Activated CD8-positive, alpha-beta T cell treated with anti-CD3 and anti-CD28 coated beads, Interleukin-2, amount 10 ng/mL, durations not matched to agents 7 days and 5 days (primary cell): ENCODE results near the gene B3GNT7. TPM values are rescaled to one million over a fixed set of nuclear protein-coding genes. Genes with fewer than 3 reads are reported as not detected.
"Not testable (repeated sequence)": the region's sequence is repeated elsewhere in the genome, so short reads cannot be mapped to it uniquely, and the experiment has no call there.

ENCODE experiments used
- ATAC-seq: fragments of 150-1000 bp; cut with Tn5 transposase; one replicate; pipeline ENCODE4 v1.10.0; 2021; ENCODE audit warnings: moderate library complexity
- CTCF ChIA-PET: fragments of 350-600 bp; sonication (Branson Sonifier 250); formaldehyde crosslinking; loops from one replicate; lab custom pipeline; 2021; ENCODE audit warnings: antibody characterized with exemption; lab: Charles Lee
- POLR2A ChIA-PET: fragments of 350-600 bp; sonication (Branson Sonifier 250); formaldehyde crosslinking; loops from one replicate; lab custom pipeline; 2021; ENCODE audit warnings: antibody characterized with exemption; lab: Charles Lee
- DNase-seq: peaks from one replicate; pipeline ENCODE4 v3.0.0-alpha.2; 2020
- H3K27ac Mint-ChIP-seq: one replicate; pipeline ENCODE4 v1.8.0; 2021; ENCODE audit warnings: mild to moderate bottlenecking, mixed read lengths
- H3K27me3 Mint-ChIP-seq: one replicate; pipeline ENCODE4 v1.8.0; 2021; ENCODE audit warnings: low read depth, mixed read lengths
- H3K36me3 Mint-ChIP-seq: one replicate; pipeline ENCODE4 v1.8.0; 2021; ENCODE audit warnings: low read depth, mixed read lengths
- H3K4me1 Mint-ChIP-seq: one replicate; pipeline ENCODE4 v1.8.0; 2021; ENCODE audit warnings: low read depth, mixed read lengths
- H3K4me3 Mint-ChIP-seq: one replicate; pipeline ENCODE4 v1.8.0; 2021; ENCODE audit warnings: mild to moderate bottlenecking, mixed read lengths
- H3K9me3 Mint-ChIP-seq: one replicate; pipeline ENCODE4 v1.8.0; 2022; ENCODE audit warnings: mixed read lengths; ENCODE audit not compliant: insufficient read depth
- total RNA-seq, 2 experiments: library from RNA; stranded (reverse); gene quantifications; one replicate each; pipeline ENCODE4 v1.2.3, GENCODE V29; 2021

B3GNT7 gene
- total RNA-seq, 2 experiments from 2014 or later, result 0.26 to 0.34 TPM

DNA sequence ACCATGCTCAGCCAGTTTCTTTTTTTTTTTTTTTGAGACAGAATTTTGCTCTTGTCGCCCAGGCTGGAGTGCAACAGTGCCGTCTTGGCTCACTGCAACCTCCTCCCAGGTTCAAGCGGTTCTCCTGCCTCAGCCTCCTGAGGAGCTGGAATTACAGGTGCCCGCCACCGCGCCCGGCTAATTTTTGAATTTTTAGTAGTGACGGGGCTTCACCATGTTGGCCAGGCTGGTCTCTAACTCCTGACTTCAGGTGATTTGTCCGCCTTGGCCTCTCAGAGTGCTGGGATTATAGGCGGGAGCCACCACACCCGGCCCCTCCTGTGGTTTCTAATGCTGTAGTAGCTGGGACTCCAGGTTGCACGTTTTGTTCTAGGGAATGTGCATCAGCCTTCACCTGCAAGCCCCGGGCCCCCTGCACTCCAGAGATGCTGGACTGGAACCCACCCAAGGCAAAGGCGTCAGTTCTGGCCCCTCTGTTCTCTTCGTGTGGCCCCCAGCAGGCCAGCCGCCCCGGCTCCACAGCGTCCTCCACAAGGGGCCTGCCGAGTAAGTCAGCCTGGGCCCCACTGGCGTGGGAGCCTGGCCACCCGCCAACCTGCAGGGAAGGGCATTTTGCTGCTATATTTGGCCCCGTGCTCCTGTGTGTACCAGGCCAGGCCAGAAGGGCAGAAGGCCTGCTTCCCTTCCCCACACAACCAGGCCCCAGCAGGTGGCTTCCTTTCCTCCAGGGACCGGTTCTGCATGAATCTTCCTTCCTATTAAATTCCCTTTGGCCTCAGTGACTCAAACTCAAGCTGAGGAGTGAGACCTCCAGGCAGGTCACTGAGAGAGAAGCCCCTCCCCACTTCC is 25.7 kb upstream of the B3GNT7 start:
- H3K27ac Mint-ChIP-seq, result no peak overlapping the region
- CTCF ChIA-PET, result no interaction called here
- no peak overlapping the region for H3K4me3 Mint-ChIP-seq
- no peaks in the 10 kb centered on the region for H3K36me3 Mint-ChIP-seq
- ATAC-seq (no peak), DNase-seq (no peak)
- POLR2A ChIA-PET, result no interaction called here
- no peaks in the 10 kb centered on the region for H3K27me3 Mint-ChIP-seq
- no peaks in the 10 kb centered on the region for H3K9me3 Mint-ChIP-seq
- H3K4me1 Mint-ChIP-seq, result no peaks in the 10 kb centered on the region

DNA sequence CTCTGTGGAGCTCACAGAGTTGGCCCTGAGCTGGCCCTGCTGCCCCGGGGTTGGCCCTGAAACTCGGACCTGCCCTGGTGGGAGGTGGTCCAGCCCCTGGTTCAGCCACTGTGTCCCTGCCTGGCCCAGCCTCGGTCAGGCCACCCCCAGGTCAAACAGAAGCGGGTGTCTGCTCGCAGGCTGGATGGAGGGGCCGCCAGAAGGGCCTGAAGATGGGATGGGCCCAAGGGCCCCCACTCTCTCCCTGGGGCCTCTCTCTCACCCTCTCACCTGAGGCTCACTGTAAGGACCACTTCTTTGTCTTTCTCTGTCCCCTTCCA is 25.1 kb upstream of the B3GNT7 start:
- no peaks in the 10 kb centered on the region for H3K27me3 Mint-ChIP-seq
- H3K9me3 Mint-ChIP-seq, result no peaks in the 10 kb centered on the region
- DNase-seq (no peak), ATAC-seq (no peak)
- no peaks in the 10 kb centered on the region for H3K4me1 Mint-ChIP-seq
- H3K4me3 Mint-ChIP-seq, result no peak overlapping the region
- CTCF ChIA-PET, result no interaction called here
- H3K27ac Mint-ChIP-seq, result no peak overlapping the region
- POLR2A ChIA-PET, result no interaction called here
- H3K36me3 Mint-ChIP-seq, result no peaks in the 10 kb centered on the region

- no peak for DNase-seq
These were observed 24.6 kb upstream of the B3GNT7 start for GRCh38 chr2:231370749-231371429.

GRCh38 chr2:231371430-231372054 is 24.0 kb upstream of the B3GNT7 start:
- Mint-ChIP-seq H3K27ac (no peak overlapping the region), H3K4me1 (no peaks in the 10 kb centered on the region), H3K9me3 (no peaks in the 10 kb centered on the region), H3K27me3 (no peaks in the 10 kb centered on the region), H3K4me3 (no peak overlapping the region), H3K36me3 (no peaks in the 10 kb centered on the region)
- DNase-seq, result no peak
- ChIA-PET POLR2A (no interaction called here), CTCF (interaction anchor here (1.0 kb wide), 1 partner anchor 125 kb away, joined by 4 read pairs; no protein-coding TSS in a partner anchor)
- ATAC-seq, result no peak

More at GRCh38 chr2:231370749-231371429, 24.6 kb upstream of the B3GNT7 start:
- POLR2A ChIA-PET, result no interaction called here
- H3K4me3 Mint-ChIP-seq, result no peak overlapping the region
- no peaks in the 10 kb centered on the region for H3K36me3 Mint-ChIP-seq
- H3K27me3 Mint-ChIP-seq, result no peaks in the 10 kb centered on the region
- CTCF ChIA-PET, result no interaction called here
- no peak overlapping the region for H3K27ac Mint-ChIP-seq
- no peaks in the 10 kb centered on the region for H3K9me3 Mint-ChIP-seq
- no peaks in the 10 kb centered on the region for H3K4me1 Mint-ChIP-seq
- ATAC-seq, result no peak

GRCh38 chr2:231372326-231372725 is 23.2 kb upstream of the B3GNT7 start:
- no peak overlapping the region for H3K27ac Mint-ChIP-seq
- CTCF ChIA-PET, result interaction anchor here (1.0 kb wide), 1 partner anchor 126 kb away, joined by 4 read pairs; no protein-coding TSS in a partner anchor
- H3K9me3 Mint-ChIP-seq, result no peaks in the 10 kb centered on the region
- no peaks in the 10 kb centered on the region for H3K4me1 Mint-ChIP-seq
- H3K4me3 Mint-ChIP-seq, result no peak overlapping the region
- POLR2A ChIA-PET, result no interaction called here
- H3K27me3 Mint-ChIP-seq, result no peaks in the 10 kb centered on the region
- DNase-seq (no peak), ATAC-seq (no peak)
- H3K36me3 Mint-ChIP-seq, result no peaks in the 10 kb centered on the region

DNA sequence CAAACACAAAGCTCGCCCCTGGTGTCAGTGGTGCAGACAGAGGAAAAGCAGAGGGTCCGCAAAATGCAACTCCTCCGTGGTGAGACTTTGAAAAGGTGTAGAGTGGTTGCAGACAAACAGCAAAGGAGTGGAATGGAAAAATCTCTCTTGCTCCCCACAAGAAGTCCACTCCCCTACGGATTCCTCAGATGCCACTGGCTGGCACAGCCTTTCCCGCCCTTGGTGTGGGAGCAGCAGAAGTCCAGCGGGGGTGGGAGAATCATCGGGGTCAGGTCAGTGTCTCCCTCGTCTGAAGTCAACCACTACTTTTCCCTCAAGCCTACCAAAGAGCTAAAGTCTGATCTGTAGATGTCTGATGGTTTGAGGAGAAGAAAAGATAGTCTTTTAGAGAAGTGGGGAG is 22.3 kb upstream of the B3GNT7 start:
- Mint-ChIP-seq H3K27ac (no peak overlapping the region), H3K9me3 (no peaks in the 10 kb centered on the region), H3K27me3 (no peaks in the 10 kb centered on the region), H3K4me3 (no peak overlapping the region), H3K36me3 (no peaks in the 10 kb centered on the region), H3K4me1 (no peaks in the 10 kb centered on the region)
- ATAC-seq (no peak), DNase-seq (no peak)
- ChIA-PET CTCF (no interaction called here), POLR2A (no interaction called here)

- POLR2A ChIA-PET, result no interaction called here
- DNase-seq, result no peak
These were observed 21.6 kb upstream of the B3GNT7 start for GRCh38 chr2:231373786-231374349.

DNA sequence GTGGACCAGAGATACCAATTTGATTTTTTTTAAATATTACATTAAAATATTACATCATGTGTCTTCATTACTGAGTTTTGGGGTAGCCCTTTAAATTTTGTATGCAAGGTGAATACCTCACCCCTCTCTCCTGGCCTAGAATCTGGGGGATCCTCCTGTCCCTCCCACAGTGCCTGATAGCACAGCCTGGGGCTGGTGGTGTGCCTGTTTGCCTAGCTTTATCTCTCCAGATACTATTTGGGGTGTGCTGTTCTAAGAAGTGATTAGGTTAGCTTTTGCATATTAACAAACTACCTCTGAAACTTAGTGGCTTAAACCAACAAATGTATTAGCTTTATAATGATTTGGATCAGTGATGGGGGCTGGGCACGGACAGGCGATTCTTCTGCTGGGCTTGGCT is 20.7 kb upstream of the B3GNT7 start:
- no peak for DNase-seq
- H3K4me3 Mint-ChIP-seq, result no peak overlapping the region
- POLR2A ChIA-PET, result no interaction called here

More at GRCh38 chr2:231373786-231374349, 21.6 kb upstream of the B3GNT7 start:
- Mint-ChIP-seq H3K9me3 (no peaks in the 10 kb centered on the region), H3K36me3 (no peaks in the 10 kb centered on the region), H3K27me3 (no peaks in the 10 kb centered on the region), H3K4me3 (no peak overlapping the region), H3K27ac (no peak overlapping the region), H3K4me1 (no peaks in the 10 kb centered on the region)
- CTCF ChIA-PET, result no interaction called here
- no peak for ATAC-seq

GRCh38 chr2:231375994-231376615 is 19.4 kb upstream of the B3GNT7 start:
- H3K36me3 Mint-ChIP-seq, H3K27me3 Mint-ChIP-seq, POLR2A ChIA-PET, H3K4me1 Mint-ChIP-seq, H3K27ac Mint-ChIP-seq, DNase-seq, H3K4me3 Mint-ChIP-seq, ATAC-seq, H3K9me3 Mint-ChIP-seq, CTCF ChIA-PET: not testable (repeated sequence)

More for the DNA sequence above, 20.7 kb upstream of the B3GNT7 start:
- Mint-ChIP-seq H3K36me3 (no peaks in the 10 kb centered on the region), H3K4me1 (no peaks in the 10 kb centered on the region), H3K27me3 (no peaks in the 10 kb centered on the region), H3K9me3 (no peaks in the 10 kb centered on the region), H3K27ac (no peak overlapping the region)
- CTCF ChIA-PET, result no interaction called here
- ATAC-seq, result no peak

- no peak overlapping the region for H3K27ac Mint-ChIP-seq
- CTCF ChIA-PET, result no interaction called here
- ATAC-seq (no peak), DNase-seq (no peak)
- no peaks in the 10 kb centered on the region for H3K4me1 Mint-ChIP-seq
- no peaks in the 10 kb centered on the region for H3K9me3 Mint-ChIP-seq
- POLR2A ChIA-PET, result no interaction called here
- H3K27me3 Mint-ChIP-seq, result no peaks in the 10 kb centered on the region
- H3K36me3 Mint-ChIP-seq, result no peaks in the 10 kb centered on the region
- no peak overlapping the region for H3K4me3 Mint-ChIP-seq
These were observed 18.7 kb upstream of the B3GNT7 start for GRCh38 chr2:231376857-231377256.

DNA sequence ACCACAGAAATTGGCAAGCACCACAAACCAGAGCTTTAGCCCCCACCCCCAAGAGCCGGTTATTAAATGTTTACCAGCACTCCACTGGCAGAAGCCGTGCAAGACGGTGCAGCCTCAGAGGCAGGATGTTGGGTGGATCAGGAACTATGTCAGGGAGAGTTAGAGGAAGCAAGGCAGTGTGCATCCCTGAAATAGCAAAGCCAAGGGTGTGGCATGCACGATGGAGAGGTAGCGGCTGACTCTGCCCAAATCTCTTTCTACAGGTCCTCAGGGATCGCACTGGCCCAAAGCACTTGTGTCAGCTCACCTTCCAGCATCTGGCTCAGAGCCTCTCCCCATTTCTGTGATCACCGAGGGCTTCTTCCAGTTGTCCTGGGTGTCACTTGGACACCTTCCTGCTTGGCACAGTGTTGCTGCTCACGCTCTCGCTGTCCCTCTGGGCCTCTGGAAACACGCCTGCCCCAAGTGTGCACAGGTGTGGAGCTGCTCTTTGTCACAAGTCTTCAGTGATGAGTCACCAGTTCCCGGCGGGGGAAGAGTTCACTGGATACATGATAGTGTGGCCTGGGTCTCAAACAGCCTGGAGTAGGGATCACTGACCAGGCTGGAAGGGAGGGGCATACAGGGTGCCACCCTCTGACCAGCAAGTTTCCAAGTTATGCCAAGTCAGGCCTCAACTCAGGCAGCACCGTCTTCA is 17.3 kb upstream of the B3GNT7 start:
- Mint-ChIP-seq H3K4me1 (no peaks in the 10 kb centered on the region), H3K36me3 (no peaks in the 10 kb centered on the region), H3K9me3 (no peaks in the 10 kb centered on the region), H3K27ac (no peak overlapping the region), H3K4me3 (no peak overlapping the region), H3K27me3 (no peaks in the 10 kb centered on the region)
- ChIA-PET POLR2A (no interaction called here), CTCF (no interaction called here)
- ATAC-seq (no peak), DNase-seq (no peak)
